Activated CD4-positive, alpha-beta T cell treated with anti-CD3 and anti-CD28 coated beads, Interleukin-2, amount 50 U/mL, for 1 hour (primary cell): ENCODE data around the gene GNG14.
A peak's percentile ranks its signal among the peaks of the same experiment; 100 is the strongest.

Experiments used
- DNase-seq: peaks from one replicate; pipeline ENCODE4 v3.0.0-alpha.2; 2020

The GNG14 gene

GRCh38 chr19:12727745-12728433 is 40.1 kb downstream of the GNG14 start:
- no peak for DNase-seq

GRCh38 chr19:12730064-12730463 is 42.3 kb downstream of the GNG14 start:
- no peak for DNase-seq

GRCh38 chr19:12731337-12731736 is 43.5 kb downstream of the GNG14 start:
- DNase-seq = no peak

- no peak for DNase-seq
These were observed 45.8 kb downstream of the GNG14 start for GRCh38 chr19:12733369-12734214.

- DNase-seq = peak; percentile 74
These were observed 49.4 kb downstream of the GNG14 start, which contains the start of gene GET3 for GRCh38 chr19:12736995-12737834. GET3 (plus strand) TSS chr19:12737497; CDS start chr19:12737506, 9 bp downstream.

- no peak for DNase-seq
These were observed 50.1 kb downstream of the GNG14 start for GRCh38 chr19:12737835-12738351.
